Muscle of back (tissue), 11 donors: ENCODE measurements around the gene PDE4B. TPM values are rescaled to one million over a fixed set of nuclear protein-coding genes. Genes with fewer than 3 reads are reported as not detected.

Experiments used
- DNase-seq, 3 donors: peaks; one replicate each; pipeline versions ENCODE4 v3.0.0 to v3.0.0-alpha.2; 2013
- polyA plus RNA-seq, 10 donors: library from polyadenylated mRNA; unstranded; fragments of 120-200 nt; gene quantifications; one replicate each; pipeline ENCODE4 v1.2.1, GENCODE V29; 2013; ENCODE audit not compliant: insufficient read length in 10 of 10

The PDE4B gene
- polyA plus RNA-seq, 10 donors, result 13.9 to 26.6 (median 19.7) TPM

DNA sequence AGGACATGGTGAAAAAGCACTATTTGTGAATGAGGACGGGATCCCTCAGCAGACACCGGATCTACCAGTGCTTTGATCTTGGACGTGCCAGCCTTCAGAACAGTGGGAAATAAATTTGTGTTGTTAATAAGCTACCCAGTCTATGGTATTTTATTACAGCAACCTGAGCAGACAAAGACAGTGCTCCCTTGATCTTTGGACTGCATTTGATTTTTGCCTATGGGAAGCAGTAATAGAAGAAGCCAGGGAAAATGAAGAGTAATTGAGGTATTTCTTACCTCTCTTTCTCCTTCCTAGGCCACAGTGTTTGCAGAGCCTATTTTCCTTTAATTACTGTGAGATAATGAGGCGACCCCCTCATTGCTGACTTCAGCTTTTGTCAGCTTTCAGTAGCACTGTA lies 87.9 kb downstream of the PDE4B start:
- no peak for DNase-seq

DNA sequence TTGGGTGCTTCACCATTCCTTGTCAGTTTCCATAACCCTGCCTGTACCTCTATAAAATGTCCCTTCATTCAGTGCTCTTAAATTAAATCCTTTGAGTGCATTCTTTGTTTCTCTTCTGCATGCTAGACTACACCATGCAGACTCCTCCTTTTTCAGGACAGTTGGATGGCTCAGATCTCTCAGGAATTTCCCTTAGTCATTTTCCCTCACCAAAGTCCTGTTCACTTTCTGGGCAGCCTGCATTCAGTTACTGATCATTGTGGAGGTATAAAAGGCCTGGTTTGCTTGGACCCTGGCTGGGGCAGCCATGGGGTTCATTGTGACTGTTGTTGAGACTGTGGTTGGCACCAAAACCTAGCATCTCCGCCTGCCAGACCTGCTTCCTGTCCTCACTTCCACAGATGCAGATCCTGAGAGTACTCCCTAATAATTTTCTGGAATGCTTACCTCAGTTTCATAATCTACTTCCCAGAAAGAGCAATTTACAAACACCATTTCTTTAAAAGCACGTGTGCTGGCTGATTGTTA lies 88.4 kb downstream of the PDE4B start:
- DNase-seq, result no peak

DNA sequence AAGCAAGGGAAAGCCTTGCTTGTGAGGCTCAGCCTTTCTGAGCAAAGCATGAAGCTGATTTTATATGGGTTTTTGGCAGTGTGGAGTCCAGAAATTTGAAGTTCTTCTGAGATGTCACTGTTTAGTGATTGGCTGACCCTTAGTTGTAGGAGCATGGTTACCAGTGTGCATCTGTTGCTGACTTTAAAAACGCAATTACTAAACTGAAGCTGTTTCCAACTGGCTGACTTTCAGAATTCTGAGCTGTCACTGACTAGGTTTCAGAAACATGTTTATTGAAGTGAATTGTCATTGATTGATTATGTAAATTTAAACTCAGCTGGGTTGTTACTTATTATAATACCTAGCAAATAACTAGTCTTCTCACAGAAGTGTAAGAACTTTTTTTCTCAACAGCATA lies 89.4 kb downstream of the PDE4B start:
- no peak for DNase-seq

DNA sequence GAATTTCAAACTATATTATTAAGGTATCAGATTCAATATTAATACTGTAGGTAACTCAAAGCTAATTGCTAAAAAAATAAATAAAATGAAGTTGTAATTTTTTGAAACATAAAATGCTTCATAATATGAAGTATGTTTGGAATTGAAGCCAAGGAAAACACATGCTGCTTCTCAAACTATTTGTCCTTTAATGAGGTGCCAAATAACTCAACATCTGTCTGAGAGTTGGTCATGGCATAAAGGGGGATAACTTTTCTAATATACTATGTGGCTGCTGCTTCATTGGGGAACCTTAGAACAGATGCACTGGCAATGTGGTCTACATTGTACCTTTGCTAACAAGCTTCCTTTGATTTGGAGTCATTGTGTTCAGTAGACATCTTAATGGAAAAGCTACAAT lies 96.7 kb downstream of the PDE4B start:
- DNase-seq, result no peak

DNA sequence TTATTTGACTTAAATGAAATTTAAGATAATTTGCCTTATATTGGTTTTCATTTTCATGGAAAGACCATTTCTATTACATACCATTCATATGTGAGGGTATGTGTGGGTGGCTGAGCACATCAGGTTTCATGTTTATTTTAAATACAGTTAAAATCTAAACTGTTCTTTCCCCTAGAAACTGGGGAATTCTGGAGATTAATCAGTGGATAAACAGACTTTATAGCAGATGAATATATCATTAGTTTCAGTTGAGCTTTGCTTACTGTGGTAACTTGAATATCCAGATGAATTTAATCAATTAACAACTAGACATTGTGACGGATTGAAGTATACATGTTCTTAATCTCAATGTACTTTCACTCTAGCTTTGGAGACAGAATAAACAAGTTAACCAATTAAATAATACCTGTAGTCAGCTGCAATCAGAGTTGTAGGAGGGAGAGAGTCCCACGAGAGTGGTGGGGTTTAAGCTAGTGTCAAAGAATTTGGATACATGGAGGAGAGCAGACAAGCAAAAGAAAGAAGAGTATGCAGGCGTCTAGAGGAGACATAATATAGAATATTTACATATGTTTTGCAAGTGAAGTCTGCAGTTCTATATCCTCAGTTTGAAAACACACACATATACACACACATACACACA lies 97.6 kb downstream of the PDE4B start:
- DNase-seq, result no peak

DNA sequence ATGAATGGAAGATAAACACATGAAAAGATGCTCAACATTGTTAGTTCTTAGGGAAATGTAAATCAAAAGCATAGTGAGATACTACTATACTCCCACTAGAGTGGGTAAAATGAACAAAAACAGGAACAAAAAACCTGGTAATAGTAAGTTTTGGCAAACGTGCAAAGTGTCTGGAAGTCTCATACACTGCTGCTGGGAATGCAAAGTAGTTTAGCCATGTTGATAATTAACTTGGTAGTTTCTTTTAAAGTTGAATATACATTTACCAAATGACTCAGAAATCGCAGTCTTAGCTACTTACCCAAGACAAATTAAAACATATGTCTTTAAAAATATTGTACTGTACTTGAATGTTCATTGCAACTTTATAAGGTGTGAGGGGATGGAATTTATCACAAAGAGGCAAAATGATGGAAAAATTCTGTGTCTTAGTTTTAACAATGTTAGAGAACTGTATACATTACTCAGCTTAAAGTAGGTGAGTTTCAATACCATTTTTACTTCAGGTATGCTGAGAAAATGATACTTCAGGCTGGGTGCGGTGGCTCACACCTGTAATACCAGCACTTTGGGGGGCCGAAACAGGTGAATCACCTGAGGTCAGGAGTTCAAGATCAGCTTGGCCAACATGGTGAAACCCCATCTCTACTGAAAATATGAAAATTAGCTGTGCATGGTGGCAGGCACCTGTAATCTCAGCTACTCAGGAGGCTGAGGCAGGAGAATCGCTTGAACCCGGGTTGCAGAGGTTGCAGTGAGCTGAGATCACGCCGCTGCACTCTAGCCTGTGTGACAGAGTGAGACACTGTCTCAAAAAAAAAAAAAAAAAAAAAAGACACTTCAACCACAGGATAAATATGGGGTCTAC lies 102.3 kb downstream of the PDE4B start:
- no peak for DNase-seq

DNA sequence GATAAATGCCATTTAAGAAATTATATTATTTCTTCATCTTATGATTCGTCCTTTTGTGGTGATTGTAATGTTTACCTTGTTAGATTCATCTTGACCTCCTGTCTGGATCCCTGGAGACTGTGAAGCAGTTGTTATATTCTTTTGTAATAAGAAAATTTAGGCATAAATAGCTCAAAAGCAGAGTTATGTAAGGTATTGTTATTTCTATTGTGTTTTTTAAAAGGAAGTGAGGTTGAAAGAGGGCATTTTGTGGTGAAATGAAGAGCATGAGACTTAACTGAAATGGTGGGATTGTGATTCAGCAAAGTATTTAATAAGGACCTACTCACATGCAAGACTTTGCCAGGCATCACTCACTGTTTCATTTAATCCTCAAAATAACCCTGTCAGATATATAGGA lies 104.0 kb downstream of the PDE4B start:
- DNase-seq, result no peak

DNA sequence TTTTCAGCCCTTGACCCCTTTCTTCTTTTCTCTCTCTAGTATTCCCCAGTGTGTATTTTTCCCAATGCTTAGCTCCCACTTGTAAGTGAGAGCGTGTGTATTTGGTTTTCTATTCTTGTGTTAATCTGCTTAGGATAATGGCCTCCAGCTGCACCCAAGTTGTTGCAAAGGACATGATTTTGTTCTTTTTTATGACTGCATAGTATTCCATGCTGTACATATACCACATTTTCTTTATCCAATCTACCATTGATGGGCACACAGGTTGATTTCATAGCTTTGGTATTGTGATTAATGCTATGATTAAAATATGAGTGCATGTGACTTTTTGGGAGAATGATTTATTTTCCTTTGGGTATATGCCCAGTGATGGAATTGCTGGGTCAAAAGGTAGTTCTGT lies 104.8 kb downstream of the PDE4B start:
- no peak for DNase-seq

DNA sequence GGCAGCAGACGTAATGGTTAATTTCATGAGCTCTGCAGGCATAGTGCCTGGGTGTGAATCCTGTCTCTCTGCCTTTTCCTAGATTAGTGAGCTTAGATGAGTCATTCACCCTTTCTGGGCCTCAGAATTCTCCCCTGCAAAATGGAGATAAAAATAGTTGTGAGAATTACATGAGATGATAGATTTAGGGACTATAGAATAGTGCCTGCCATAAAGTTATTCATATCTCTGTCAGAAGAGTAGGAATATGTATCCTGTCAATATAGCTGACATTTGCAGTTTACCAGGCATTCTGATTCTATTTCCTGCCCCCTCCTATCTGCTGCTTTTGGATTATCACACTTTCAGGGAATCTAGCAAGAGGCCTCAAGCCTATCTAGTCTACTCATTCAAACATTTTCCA lies 112.0 kb downstream of the PDE4B start:
- DNase-seq, result peak in 1 of 3 donors; percentile 1

DNA sequence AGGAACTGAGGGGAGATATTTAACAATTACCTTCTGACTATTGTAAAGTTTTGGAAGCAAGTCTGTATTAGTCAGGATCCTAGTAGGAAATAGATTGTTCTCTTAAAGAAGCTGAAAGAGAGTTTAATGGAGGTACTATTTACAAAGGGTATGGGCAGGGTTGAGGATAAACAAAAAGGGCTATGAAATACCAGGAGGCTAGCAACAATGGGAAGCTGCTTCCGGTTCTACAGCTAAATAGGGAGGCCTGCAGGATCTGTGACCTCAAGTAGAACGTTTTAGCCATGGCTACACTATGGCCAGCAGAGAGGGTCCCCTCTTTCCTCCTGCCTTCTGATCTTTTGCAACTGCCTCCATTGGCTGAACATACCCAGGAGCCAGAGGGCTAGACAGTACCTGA lies 117.7 kb downstream of the PDE4B start:
- DNase-seq, result no peak

DNA sequence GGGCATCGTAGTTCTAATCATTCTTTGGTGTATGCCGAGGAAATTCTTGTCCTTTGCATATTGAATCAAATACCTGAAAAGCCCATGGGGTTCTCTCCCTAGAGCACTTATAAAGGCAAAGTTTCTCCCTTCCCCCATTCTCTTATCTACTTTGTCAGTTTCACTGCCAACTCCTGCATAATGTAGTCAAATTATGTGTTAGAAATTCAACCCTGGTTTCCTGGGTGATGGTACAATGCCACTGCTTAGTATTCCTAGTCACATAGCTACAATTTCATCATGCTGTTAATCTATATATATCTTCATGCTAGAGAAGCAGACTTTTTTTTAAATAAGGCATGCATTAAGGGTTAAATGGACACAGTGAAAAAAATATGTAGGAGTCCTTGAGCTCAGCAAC lies 119.0 kb downstream of the PDE4B start:
- no peak for DNase-seq

DNA sequence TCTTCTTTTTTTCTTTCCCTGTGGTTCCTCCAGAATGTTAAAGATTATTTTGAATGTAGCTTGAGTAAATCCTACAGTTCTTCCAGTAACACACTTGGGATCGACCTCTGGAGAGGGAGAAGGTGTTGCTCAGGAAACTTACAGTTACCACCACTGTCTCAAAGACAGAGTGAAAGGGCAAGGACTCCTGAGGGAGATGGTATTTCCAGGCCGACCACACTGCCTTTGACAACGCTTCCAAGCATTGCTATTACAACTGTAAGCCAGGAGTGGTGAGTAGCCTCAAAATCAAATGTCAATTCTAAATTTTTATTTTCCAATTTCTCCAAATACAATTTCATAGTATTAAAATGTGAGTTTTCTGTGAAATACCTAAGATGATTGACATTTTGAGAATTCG lies 125.9 kb downstream of the PDE4B start:
- no peak for DNase-seq

DNA sequence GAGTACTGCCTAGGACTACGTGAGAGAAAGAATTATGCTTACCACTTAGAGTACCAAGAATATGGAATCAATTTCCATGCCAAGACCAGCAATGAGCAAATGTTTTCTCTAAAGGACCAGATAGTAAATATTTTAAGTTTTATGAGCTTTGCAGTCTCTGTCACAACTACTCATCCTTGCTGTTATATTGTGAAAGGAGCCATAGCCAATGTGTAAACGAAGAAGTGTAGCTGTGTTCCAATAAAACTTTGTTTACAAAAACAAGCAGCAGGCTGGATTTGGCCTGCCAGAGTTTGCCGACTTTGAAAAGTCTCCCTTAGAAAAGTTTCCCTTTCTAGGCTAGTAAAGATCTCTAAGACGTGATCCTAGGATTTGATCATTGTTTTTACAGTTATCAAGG lies 128.8 kb downstream of the PDE4B start:
- DNase-seq, result no peak

DNA sequence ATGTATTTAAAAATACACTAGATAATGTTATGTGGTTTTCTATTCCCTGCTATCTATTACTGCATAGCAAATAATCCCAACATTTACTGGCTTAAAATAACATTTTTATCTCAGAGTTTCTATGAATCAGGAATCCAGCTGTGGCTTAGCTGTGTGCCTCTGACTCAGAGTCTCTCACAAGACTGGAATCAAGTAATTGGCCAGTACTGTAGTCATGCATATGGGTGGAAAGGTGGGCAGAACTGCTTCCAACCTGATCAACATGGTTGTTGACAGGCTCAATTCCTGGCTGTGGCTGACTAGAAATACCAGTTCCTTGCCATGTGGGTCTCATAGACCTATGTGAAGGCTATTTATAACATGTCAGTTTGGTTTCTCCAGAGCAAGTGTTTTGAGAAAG lies 131.8 kb downstream of the PDE4B start:
- DNase-seq, result peak in 1 of 3 donors; percentile 3

DNA sequence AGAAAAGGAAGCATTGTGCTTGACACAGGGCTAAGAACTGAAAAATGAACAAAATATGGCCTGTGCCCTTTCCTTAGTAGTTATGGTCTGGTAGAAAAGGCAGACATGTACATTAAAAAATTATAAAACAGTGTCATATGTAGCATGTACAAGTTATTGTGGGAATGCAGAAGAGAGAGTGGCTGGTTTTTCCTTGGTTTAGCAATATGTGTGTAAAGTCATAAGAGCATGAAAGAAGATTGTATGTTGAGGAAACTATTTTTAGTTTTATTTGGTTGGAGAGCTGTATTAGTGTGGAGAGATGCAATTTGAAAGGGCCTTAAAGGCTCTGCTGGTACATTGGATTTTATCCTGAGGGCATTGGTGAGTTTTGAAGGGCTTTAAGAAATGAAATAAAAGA lies 145.8 kb downstream of the PDE4B start:
- DNase-seq, result no peak

DNA sequence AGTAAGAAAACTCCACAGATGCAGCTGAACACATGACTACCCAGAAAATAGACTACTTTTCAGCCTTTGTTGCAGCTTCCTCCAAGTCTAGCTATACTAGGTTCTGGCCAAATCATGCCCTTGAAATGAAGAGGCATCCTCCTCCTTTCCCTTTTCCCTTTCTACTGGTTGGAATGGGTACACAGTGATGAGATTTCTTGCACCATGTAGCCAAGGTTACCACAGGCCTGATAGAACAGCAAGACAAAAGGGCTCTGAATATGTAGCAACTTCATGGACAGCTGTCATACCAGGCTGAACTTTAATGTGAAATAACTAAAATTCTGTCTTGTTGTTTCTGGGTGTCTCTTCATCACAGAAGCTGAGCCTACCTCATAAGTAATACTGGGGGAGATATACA lies 146.5 kb downstream of the PDE4B start:
- DNase-seq, result no peak

DNA sequence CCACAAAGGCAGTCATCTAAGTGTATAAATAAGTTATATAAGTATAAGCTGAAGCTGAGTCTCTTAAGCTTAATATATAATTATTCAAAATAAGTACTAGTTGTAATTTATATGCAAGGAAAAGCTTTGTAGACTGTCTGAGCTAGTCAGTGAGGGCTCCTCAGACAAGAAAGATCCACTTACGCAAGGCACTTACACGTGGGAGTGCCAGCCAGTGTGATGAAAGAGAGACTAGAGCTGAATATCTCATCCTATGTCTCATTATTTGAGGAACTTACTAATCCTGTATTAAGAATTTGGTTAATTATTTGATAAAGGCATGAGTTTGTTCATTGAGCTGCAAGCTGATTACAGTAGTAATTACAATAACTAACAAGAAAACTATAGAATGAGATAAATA lies 146.9 kb downstream of the PDE4B start:
- DNase-seq, result no peak

DNA sequence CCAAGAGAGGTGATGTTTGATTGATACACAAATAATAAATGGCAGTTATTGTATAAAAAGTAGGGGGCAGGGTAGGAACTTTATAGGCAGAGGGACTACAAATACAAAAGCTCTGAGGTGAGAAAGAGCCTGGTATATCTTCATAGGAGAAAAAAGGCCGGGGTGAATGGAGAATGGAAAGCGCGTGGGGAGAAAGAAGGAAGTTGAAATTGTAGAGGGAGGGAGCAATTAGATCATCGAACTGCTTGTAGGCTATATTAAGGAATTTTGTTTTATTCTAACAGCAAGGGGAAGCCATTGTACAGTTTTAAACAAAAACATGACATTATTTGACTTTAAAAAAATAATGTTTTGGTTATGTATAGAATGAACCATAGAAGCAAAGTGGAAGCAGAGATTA lies 147.4 kb downstream of the PDE4B start:
- DNase-seq, result no peak

DNA sequence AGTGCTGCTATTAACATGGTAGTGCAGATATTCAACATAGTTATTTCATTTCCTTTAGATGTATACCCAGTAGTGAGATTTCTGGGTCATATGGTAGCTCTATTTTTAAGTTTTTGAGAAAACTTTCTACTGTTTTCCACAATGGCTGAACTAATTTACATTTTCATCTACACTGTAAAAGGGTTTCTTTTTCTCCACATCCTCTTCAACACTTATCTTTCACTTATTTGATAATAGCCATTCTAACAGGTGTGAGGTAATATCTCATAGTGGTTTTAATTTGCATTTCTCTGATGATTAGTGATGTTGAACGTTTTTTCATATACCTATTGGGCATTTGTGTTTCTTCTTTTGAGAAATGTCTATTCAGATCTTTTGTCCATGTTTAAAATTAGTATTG lies 149.8 kb downstream of the PDE4B start:
- no peak for DNase-seq

DNA sequence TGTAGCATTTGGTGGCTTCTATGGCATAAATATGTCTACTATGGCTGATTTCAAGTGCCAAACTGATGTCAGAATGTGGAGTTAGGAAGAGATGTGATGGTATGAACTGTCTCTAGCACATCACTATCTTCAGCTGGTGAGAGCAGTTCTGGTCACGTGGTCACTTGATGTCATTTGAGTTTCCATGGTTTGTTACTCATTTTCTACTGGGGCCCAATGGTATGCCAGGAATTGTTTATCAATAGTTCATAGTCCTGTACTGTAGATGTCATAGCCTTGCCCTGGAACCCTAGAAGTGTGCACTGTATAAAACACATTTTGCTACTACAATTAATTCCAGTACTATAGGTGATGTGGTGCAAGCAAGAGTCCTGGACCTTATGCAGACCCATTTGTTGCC lies 153.7 kb downstream of the PDE4B start:
- no peak for DNase-seq

DNA sequence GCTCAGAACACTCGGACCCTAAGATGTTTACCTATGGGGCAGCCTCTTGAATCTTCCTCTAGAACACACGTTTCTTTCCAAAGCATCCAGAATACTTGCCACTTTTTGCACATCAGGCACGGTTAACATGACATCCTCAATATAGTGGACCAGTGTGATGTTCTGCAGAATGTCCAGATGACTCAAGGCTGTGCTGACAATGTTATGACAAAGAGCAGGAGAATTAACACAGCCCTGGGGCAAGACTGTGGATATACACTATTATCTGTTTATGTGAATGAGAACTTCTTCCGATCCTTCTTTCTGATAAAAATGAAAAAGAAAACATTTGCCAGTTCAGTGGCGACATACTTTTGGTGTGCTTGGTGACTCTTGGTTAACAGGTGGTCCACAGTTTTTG lies 154.3 kb downstream of the PDE4B start:
- DNase-seq, result no peak

DNA sequence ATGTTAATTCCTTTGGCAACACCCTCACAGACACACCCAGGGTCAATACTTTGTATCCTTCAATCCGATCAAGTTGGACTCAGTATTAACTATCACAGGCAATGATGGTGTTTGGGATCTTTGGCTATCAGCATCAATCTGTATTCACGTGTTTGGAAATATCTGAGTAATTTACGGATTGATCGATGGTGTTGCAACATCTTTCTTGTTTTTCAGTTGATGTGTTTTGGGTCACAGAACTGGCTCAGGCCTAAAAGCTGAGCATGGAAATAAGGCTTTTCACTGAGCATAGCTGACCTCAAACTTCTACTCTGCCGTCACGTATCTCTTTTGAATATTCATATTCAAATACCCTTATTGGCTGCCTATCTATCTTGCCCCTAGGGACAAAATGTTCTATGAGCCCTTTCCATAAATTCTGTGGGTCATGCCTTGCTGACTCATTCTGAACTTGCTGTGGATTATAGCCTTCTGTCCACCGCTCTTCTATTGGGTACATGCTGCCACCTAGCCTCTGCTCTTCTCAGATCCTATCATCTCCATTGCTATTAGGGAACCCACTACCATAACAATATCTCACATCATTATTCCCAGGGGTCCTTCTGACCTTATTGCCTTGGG lies 156.0 kb downstream of the PDE4B start:
- DNase-seq, result no peak

DNA sequence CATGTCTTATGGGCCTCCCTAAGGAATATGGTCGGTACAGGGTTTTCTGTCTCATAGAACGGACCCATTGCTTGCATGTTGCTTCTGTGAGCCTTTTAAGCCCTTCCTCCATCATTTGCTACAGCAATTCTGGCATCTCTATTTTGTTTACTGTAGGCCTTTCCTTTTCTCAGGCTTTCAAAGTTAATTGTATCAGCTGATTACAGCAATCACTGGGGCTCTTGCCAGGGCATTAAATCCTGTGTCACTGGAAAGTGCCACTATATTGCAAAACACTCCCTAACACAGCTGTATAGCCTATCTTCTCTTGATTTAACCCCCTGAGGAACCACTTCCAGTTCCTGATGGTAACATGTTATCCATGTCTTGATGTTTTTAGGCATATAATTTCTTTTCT lies 156.5 kb downstream of the PDE4B start:
- DNase-seq, result no peak
